Fibroblast of skin of right quadriceps (primary cell): ENCODE data around the gene RENBP.
"Not testable (repeated sequence)": the region's sequence is repeated elsewhere in the genome, so short reads cannot be mapped to it uniquely, and the experiment has no call there.

Experiments
- DNase-seq: peaks from one replicate; pipeline ENCODE4 v3.0.0-alpha.2; 2013

RENBP gene

GRCh38 chrX:153944140-153944799 is at the start of gene RENBP:
Gene RENBP (minus strand): TSS chrX:153944643. CDS start chrX:153944610, 33 bp downstream.
- DNase-seq = no peak

- DNase-seq = no peak
Observed at GRCh38 chrX:153993978-153994377, 49.5 kb upstream of the RENBP start.

- no peak for DNase-seq
Observed at GRCh38 chrX:153993079-153993478, 48.6 kb upstream of the RENBP start.

- no peak for DNase-seq
Observed at GRCh38 chrX:153992180-153992579, 47.7 kb upstream of the RENBP start.

- no peak for DNase-seq
Observed at GRCh38 chrX:153991013-153991580, 46.7 kb upstream of the RENBP start.

- no peak for DNase-seq
Observed at GRCh38 chrX:153989973-153990655, 45.7 kb upstream of the RENBP start.

GRCh38 chrX:153988493-153988892 is 44.0 kb upstream of the RENBP start:
- DNase-seq = no peak

GRCh38 chrX:153984351-153985178 is 40.1 kb upstream of the RENBP start:
- DNase-seq = no peak

GRCh38 chrX:153983321-153983801 is 38.9 kb upstream of the RENBP start:
- no peak for DNase-seq

- no peak for DNase-seq
Observed at GRCh38 chrX:153981771-153982533, 37.5 kb upstream of the RENBP start.

GRCh38 chrX:153981231-153981630 is 36.8 kb upstream of the RENBP start:
- DNase-seq = no peak

- not testable (repeated sequence) for DNase-seq
Observed at GRCh38 chrX:153980394-153980793, 36.0 kb upstream of the RENBP start.

GRCh38 chrX:153974726-153975286 is 30.4 kb upstream of the RENBP start:
- DNase-seq = no peak

GRCh38 chrX:153974003-153974725 is 29.7 kb upstream of the RENBP start:
- DNase-seq = no peak

GRCh38 chrX:153973127-153974002 is 28.9 kb upstream of the RENBP start:
- no peak for DNase-seq

GRCh38 chrX:153972368-153973126 is 28.1 kb upstream of the RENBP start, which contains the start of gene TMEM187:
Gene TMEM187 (plus strand): TSS chrX:153972754. CDS start chrX:153982063, 9,309 bp downstream.
- peak; percentile 92 for DNase-seq

- peak; percentile 92 for DNase-seq
Observed at GRCh38 chrX:153971450-153972367, 27.3 kb upstream of the RENBP start, which contains the start of gene HCFC1. Gene HCFC1 (minus strand): TSS chrX:153971818. CDS start chrX:153970840, 978 bp downstream.

GRCh38 chrX:153971124-153971449 is 26.6 kb upstream of the RENBP start:
- peak; percentile 87 for DNase-seq
